ENCODE measurements around the gene PIR.

PIR gene

GRCh38 chrX:15336023-15336413 lies 157.1 kb downstream of the PIR start:
- DNase-seq: peak; percentile 35

- DNase-seq: peak; percentile 97
These were observed 157.8 kb downstream of the PIR start, which contains the start of gene PIGA for GRCh38 chrX:15335135-15336022. TSS of gene PIGA (minus strand) at chrX:15335523. CDS start at chrX:15331930, 3,593 bp downstream.

Measured in left hindlimb (tissue), 1 donor.